Mucosa of stomach (tissue), 1 donor: Measurements from ENCODE around the gene RERG.

Experiments used
- H3K27me3 ChIP-seq: one replicate; pipeline ENCODE4 v1.7.0; 2013; ENCODE audit warnings: mild to moderate bottlenecking, low read length; ENCODE audit not compliant: control insufficient read depth, insufficient read depth
- H3K36me3 ChIP-seq: one replicate; pipeline ENCODE4 v1.7.0; 2013; ENCODE audit warnings: low read length; ENCODE audit not compliant: control insufficient read depth, insufficient read depth
- H3K4me1 ChIP-seq: one replicate; pipeline ENCODE4 v1.7.0; 2013; ENCODE audit warnings: mild to moderate bottlenecking, low read length; ENCODE audit not compliant: control insufficient read depth, insufficient read depth
- H3K4me3 ChIP-seq: one replicate; pipeline ENCODE4 v1.7.0; 2013; ENCODE audit warnings: low read length
- H3K9ac ChIP-seq: one replicate; pipeline ENCODE4 v1.7.0; 2013; ENCODE audit warnings: mild to moderate bottlenecking, low read length, moderate library complexity
- H3K9me3 ChIP-seq: one replicate; pipeline ENCODE4 v1.7.0; 2013; ENCODE audit warnings: mild to moderate bottlenecking, low read length, moderate library complexity; ENCODE audit not compliant: control insufficient read depth
- donor health status: Pancreatic carcinoma.

The RERG gene

GRCh38 chr12:15173142-15173541 lies 48.1 kb downstream of the RERG start:
- H3K4me1 ChIP-seq = peaks cover 18% of the 10 kb centered on the region
- no peaks in the 10 kb centered on the region for H3K27me3 ChIP-seq
- H3K9me3 ChIP-seq = no peaks in the 10 kb centered on the region
- no peak overlapping the region for H3K4me3 ChIP-seq
- H3K9ac ChIP-seq = no peak overlapping the region
- H3K36me3 ChIP-seq = no peaks in the 10 kb centered on the region

DNA sequence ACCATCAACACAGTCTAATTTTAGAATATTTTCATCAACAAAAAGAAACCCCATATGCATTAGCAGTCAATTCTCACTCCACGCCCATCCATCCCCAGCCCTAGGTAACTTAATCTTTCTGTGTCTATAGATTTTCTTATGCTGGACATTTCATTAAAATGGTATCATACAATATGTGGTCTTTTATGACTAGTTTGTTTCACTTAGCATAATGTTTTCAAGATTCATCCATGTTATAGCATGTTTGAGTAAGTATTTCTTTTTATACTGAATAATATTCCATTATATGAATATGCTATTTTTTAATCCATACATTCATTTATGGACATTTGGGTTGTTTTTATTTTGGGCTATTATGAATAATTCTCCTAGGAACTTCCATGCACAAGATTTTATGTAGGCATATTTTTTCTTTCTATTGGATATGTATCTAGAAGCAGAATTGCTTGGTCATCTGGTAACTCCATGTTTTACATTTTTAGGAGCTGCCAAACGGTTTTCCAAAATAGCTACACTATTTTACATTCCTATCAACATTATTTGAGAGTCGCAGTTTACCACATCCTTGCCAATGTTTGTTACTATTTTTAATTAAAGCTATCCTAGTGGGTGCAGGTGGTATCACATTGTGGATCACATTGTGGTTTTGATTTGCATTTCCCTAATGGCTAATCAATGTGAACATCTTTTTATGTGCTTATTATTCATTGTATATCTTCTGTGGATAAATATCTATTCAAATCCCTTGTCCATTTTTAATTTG lies 49.0 kb downstream of the RERG start:
- H3K9ac ChIP-seq = no peak overlapping the region
- H3K27me3 ChIP-seq = no peaks in the 10 kb centered on the region
- no peak overlapping the region for H3K4me3 ChIP-seq
- no peaks in the 10 kb centered on the region for H3K9me3 ChIP-seq
- H3K4me1 ChIP-seq = peaks cover 13% of the 10 kb centered on the region
- H3K36me3 ChIP-seq = no peaks in the 10 kb centered on the region

DNA sequence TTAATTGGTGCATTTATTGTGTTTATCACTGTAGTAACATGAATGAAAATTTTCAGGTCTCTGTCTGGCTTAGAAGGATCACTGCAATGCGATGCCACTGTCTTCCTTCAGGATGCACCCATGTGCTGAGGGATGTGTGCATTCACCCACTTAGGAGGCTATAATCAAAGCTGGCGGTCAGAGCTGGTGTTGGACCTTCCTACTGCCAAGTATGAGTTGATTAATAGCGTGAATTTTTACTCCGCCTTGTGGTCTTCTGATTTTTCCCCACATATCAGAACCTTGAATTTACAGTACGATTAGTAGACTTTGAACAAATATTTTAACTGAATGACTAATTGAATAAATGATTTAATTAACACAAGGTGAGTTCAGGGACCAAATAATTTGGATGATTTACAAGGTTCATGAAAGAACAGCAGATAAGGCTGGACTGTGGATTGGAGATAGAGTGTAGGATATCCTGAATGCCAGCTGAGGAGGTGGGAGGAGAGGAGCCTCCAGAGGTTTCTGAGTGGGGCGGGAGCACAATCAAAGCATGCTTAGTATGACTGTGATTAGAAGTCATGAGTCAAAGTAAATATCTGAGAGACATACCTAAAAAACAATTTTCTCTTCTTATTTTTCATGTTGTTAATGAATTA lies 50.1 kb downstream of the RERG start:
- Histone ChIP-seq H3K9me3 (no peaks in the 10 kb centered on the region), H3K36me3 (no peaks in the 10 kb centered on the region), H3K9ac (no peak overlapping the region), H3K4me1 (peaks cover 13% of the 10 kb centered on the region), H3K27me3 (no peaks in the 10 kb centered on the region), H3K4me3 (no peak overlapping the region)

DNA sequence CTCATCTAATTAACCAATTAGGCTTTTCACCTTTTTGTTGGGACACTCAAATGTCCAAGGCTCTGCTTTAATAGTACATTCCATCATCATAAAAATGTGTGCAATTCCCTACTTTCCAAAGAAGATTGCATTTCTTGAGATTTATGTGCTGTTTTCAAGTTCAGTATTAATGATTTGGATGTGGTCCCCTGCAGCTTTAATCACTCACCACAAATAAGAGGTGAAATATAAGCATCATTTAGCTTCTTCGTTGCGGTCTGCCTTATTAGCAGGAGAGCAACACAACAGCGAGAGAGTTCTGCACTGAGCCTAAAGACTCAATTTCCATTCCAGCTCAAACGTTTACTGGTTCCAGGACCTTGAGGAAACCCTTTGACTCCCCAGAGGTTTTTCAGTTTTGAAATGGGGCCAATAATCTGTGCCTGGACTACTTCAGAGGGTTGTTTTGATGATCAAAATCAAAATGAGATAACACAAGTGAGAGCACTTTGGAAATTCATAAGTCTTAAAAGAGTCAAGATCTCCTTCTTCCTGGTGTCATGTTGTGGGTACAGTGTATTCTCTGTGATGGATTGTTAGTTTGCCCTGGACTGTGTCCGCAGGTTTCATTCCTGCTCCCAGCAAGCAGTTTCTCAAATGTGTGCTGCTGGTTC lies 53.1 kb downstream of the RERG start:
- H3K9ac ChIP-seq = no peak overlapping the region
- H3K4me1 ChIP-seq = peaks cover 9% of the 10 kb centered on the region
- no peaks in the 10 kb centered on the region for H3K9me3 ChIP-seq
- H3K27me3 ChIP-seq = no peaks in the 10 kb centered on the region
- no peaks in the 10 kb centered on the region for H3K36me3 ChIP-seq
- H3K4me3 ChIP-seq = no peak overlapping the region

- H3K36me3 ChIP-seq = no peaks in the 10 kb centered on the region
- H3K4me1 ChIP-seq = no peaks in the 10 kb centered on the region
- no peak overlapping the region for H3K9ac ChIP-seq
- no peak overlapping the region for H3K4me3 ChIP-seq
- no peaks in the 10 kb centered on the region for H3K9me3 ChIP-seq
- H3K27me3 ChIP-seq = no peaks in the 10 kb centered on the region
Observed at GRCh38 chr12:15165012-15165659, 56.1 kb downstream of the RERG start.

- no peaks in the 10 kb centered on the region for H3K9me3 ChIP-seq
- no peaks in the 10 kb centered on the region for H3K27me3 ChIP-seq
- H3K9ac ChIP-seq = no peak overlapping the region
- no peak overlapping the region for H3K4me3 ChIP-seq
- H3K36me3 ChIP-seq = no peaks in the 10 kb centered on the region
- H3K4me1 ChIP-seq = no peaks in the 10 kb centered on the region
Observed at GRCh38 chr12:15163030-15163976, 57.9 kb downstream of the RERG start.

DNA sequence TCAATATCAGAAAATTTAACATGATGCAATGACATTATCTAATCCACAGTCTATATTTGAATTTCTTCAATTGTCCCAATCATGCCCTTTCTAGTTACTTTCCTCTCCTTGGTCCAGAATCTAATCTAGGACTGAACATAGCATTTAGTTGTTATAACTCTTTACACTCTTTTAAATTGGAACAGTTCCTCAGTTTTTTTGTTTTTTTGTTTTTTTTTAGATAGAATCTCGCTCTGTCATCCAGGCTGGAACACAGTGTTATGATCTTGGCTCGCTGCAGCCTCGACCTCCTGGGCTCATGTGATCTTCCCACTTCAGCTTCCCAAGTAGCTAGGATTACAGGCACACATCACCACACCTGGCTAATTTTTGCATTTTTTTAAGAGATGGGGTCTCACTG lies 63.1 kb downstream of the RERG start:
- Histone ChIP-seq H3K9me3 (no peaks in the 10 kb centered on the region), H3K27me3 (no peaks in the 10 kb centered on the region), H3K4me3 (no peak overlapping the region), H3K4me1 (peaks cover 18% of the 10 kb centered on the region), H3K36me3 (no peaks in the 10 kb centered on the region), H3K9ac (no peak overlapping the region)

- Histone ChIP-seq H3K9me3 (no peaks in the 10 kb centered on the region), H3K4me1 (peaks cover 20% of the 10 kb centered on the region), H3K27me3 (no peaks in the 10 kb centered on the region), H3K4me3 (no peak overlapping the region), H3K9ac (no peak overlapping the region), H3K36me3 (no peaks in the 10 kb centered on the region)
Observed at GRCh38 chr12:15157269-15157671, 63.9 kb downstream of the RERG start.

- H3K9ac ChIP-seq = no peak overlapping the region
- peaks cover 24% of the 10 kb centered on the region for H3K4me1 ChIP-seq
- H3K9me3 ChIP-seq = no peaks in the 10 kb centered on the region
Observed at GRCh38 chr12:15155271-15155670, 65.9 kb downstream of the RERG start.

DNA sequence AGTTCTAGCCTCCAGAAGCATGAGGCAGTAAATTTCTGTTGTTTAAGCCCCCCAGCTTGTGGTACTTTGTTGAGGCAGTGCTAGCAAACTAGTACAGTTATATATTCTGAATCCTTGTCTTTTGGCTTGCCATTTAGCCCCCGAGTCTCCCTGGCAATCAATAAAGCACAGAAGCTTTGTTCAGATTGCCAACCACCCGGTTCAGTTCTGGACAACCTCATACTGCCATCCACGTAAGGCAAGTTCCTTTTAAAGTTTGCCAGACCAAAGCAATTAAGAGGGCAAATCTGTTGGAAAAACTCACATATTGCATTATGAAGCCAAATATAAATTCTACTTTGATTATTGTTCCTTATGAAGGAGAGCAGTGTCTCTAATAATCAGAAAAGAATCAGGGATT lies 67.1 kb downstream of the RERG start:
- H3K36me3 ChIP-seq = no peaks in the 10 kb centered on the region
- no peak overlapping the region for H3K9ac ChIP-seq
- no peaks in the 10 kb centered on the region for H3K27me3 ChIP-seq
- H3K4me1 ChIP-seq = peaks cover 24% of the 10 kb centered on the region
- no peak overlapping the region for H3K4me3 ChIP-seq
- H3K9me3 ChIP-seq = no peaks in the 10 kb centered on the region

More at GRCh38 chr12:15155271-15155670, 65.9 kb downstream of the RERG start:
- no peaks in the 10 kb centered on the region for H3K27me3 ChIP-seq
- H3K4me3 ChIP-seq = no peak overlapping the region
- no peaks in the 10 kb centered on the region for H3K36me3 ChIP-seq

- no peaks in the 10 kb centered on the region for H3K27me3 ChIP-seq
- no peak overlapping the region for H3K4me3 ChIP-seq
- H3K9me3 ChIP-seq = no peaks in the 10 kb centered on the region
- no peak overlapping the region for H3K9ac ChIP-seq
- H3K36me3 ChIP-seq = no peaks in the 10 kb centered on the region
- peaks cover 24% of the 10 kb centered on the region for H3K4me1 ChIP-seq
Observed at GRCh38 chr12:15152868-15153267, 68.3 kb downstream of the RERG start.
